Spleen (tissue), 11 donors: Measurements from ENCODE around the gene DTNA. TPM values are rescaled to one million over a fixed set of nuclear protein-coding genes. Genes with fewer than 3 reads are reported as not detected.

Experiments
- DNase-seq: peaks from one replicate; pipeline ENCODE4 v3.0.0-alpha.2; 2020
- H3K27ac ChIP-seq, 8 donors: fragments of 200-600 bp; sonication (generic) in 7 of 8; 1 replicate in 4 of 8; 2 replicates in 4 of 8; pipeline versions ENCODE4 v1.5.0 to v1.8.0; 2016 to 2021; ENCODE audit warnings: inconsistent platforms in 4 of 8, mild to moderate bottlenecking in 4 of 8, moderate library complexity in 1 of 8
- H3K27me3 ChIP-seq, 7 donors: fragments of 200-600 bp; sonication (generic) in 6 of 7; replicated peaks in 1 of 7; 1 replicate in 4 of 7; 2 replicates in 3 of 7; pipeline versions ENCODE4 v1.5.0 to v1.8.0; 2016 to 2021; ENCODE audit warnings: inconsistent platforms in 3 of 7, mild to moderate bottlenecking in 1 of 7
- H3K36me3 ChIP-seq, 6 donors: fragments of 200-600 bp; sonication (generic) in 5 of 6; 1 replicate in 4 of 6; 2 replicates in 2 of 6; pipeline versions ENCODE4 v1.5.0 to v1.8.0; 2016 to 2021; ENCODE audit warnings: inconsistent platforms in 2 of 6
- H3K4me1 ChIP-seq, 6 donors: fragments of 200-600 bp; sonication (generic) in 5 of 6; 1 replicate in 3 of 6; 2 replicates in 3 of 6; pipeline versions ENCODE4 v1.5.0 to v1.8.0; 2016 to 2021; ENCODE audit warnings: inconsistent platforms in 3 of 6
- H3K4me3 ChIP-seq, 8 donors: fragments of 200-600 bp; sonication (generic) in 7 of 8; 1 replicate in 4 of 8; 2 replicates in 4 of 8; pipeline versions ENCODE4 v1.5.0 to v1.8.0; 2016 to 2021; ENCODE audit warnings: inconsistent platforms in 4 of 8, mild to moderate bottlenecking in 4 of 8, moderate library complexity in 2 of 8
- H3K9me3 ChIP-seq, 8 donors: fragments of 200-600 bp; sonication (generic) in 7 of 8; 1 replicate in 4 of 8; 2 replicates in 4 of 8; pipeline versions ENCODE4 v1.5.0 to v1.8.0; 2016 to 2021; ENCODE audit warnings: inconsistent platforms in 4 of 8
- POLR2A ChIP-seq, 3 donors: fragments of 450-650 bp; IDR thresholded peaks; one replicate each; pipeline ENCODE4 v1.5.1; 2017; ENCODE audit warnings: antibody characterized with exemption in 3 of 3, mild to moderate bottlenecking in 1 of 3
- POLR2AphosphoS5 ChIP-seq, 3 donors: sonication (generic); formaldehyde crosslinking; IDR thresholded peaks; one replicate each; pipeline ENCODE4 v1.5.1; 2017; ENCODE audit warnings: antibody characterized with exemption in 3 of 3
- WGBS, 5 donors: extraction: QIAGEN DNeasy Blood & Tissue Kit in 3 of 5; methylation state at CpG; one replicate each; pipeline versions ENCODE4 v1.1.5 to v1.1.7; 2013 to 2018; 5-methylcytosine and 5-hydroxymethylcytosine counted together
- intact Hi-C: fragments of 100-400 bp; cut with DNase I; formaldehyde crosslinking; loops from one replicate; pipeline ENCODE4 v1.15.0; 2023; ENCODE audit warnings: low total_unique reads
- polyA plus RNA-seq, 3 donors: library from polyadenylated mRNA; stranded (reverse); fragments of 200-250 nt; gene quantifications; one replicate each; pipeline ENCODE4 v1.2.1, GENCODE V29; 2013
- total RNA-seq, 7 donors: library from RNA; depleted of rRNA in 3 of 7; stranded (reverse); fragments of >200 nt in 3 of 7; fragmentation: NEBNext Ultra II Directional in 4 of 7; extraction: Animal tissue kit (Norgen Biotek cat#: 25700) in 4 of 7; gene quantifications; one replicate each; pipeline versions ENCODE4 v1.1.0 to v1.2.1, GENCODE V29; 2016 to 2021
- TF ChIP-seq, protein P1 (sequence below), 11 experiments: fragments of 200-600 bp in 7 of 11; fragments of 450-650 bp in 4 of 11; sonication (generic) in 4 of 11; IDR thresholded peaks in 8 of 11; conservative IDR thresholded peaks in 3 of 11; 1 replicate in 7 of 11; 2 replicates in 4 of 11; pipeline versions ENCODE4 v1.4.0 to v1.8.0; 2016 to 2021; ENCODE audit warnings: antibody characterized with exemption in 11 of 11, inconsistent platforms in 4 of 11, mild to moderate bottlenecking in 1 of 11
- donor health status: healthy with polysubstance abuse.
- donor health status: DM: no; HTN: no; CAD: no; lungs with moderate emphysema.
- donor health status: DM: no; HTN: no; CAD: no.
- donor health status: Bipolar disorder and iron deficiency.
- donor health status: healthy.
- donor health status: DM: no; HTN: no; CAD: no.
- donor health status: DM: yes; HTN: yes; CAD: no.

DTNA gene
- total and polyA plus RNA-seq, 10 donors, result 3.0 to 29.2 (median 14.2) TPM

DNA sequence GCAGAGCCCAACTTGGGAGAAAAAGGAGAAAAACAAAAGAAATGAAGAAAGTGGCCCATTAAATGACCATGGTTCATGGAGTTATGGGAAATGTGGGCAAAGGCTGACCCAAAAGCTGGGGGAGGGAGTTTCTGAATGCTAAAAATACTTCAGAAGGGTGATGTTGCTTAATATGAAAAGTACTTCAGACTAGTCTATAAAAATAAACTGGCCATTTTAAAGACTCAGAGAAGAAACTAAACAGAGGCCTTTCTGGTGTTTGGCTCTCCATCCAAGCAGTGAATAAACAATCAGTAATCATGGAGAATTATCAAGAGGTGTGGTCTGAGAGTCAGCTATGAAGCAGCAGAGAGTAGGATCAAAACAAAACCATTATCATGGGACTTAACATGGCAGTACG, 170.3 kb downstream of the DTNA start:
- Histone ChIP-seq H3K36me3 (peaks cover 0 to 34% (median 0%) of the 10 kb centered on the region in 6 donors), H3K27me3 (no peaks in the 10 kb centered on the region), H3K27ac (no peak overlapping the region), H3K9me3 (no peaks in the 10 kb centered on the region), H3K4me1 (no peaks in the 10 kb centered on the region), H3K4me3 (no peak overlapping the region)
- WGBS, 5 donors, result 79 to 97% (median 88%) methylated on average over 1 of the region's 1 CpG
- intact Hi-C loops, result no loop called here
- no peak for DNase-seq
- TF ChIP-seq POLR2AphosphoS5 (IDR thresholded peaks at IDR 0.05), result no peak
- TF ChIP-seq, protein P1, sequence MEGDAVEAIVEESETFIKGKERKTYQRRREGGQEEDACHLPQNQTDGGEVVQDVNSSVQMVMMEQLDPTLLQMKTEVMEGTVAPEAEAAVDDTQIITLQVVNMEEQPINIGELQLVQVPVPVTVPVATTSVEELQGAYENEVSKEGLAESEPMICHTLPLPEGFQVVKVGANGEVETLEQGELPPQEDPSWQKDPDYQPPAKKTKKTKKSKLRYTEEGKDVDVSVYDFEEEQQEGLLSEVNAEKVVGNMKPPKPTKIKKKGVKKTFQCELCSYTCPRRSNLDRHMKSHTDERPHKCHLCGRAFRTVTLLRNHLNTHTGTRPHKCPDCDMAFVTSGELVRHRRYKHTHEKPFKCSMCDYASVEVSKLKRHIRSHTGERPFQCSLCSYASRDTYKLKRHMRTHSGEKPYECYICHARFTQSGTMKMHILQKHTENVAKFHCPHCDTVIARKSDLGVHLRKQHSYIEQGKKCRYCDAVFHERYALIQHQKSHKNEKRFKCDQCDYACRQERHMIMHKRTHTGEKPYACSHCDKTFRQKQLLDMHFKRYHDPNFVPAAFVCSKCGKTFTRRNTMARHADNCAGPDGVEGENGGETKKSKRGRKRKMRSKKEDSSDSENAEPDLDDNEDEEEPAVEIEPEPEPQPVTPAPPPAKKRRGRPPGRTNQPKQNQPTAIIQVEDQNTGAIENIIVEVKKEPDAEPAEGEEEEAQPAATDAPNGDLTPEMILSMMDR (IDR thresholded peaks at IDR 0.05 in 8 of 11, conservative IDR thresholded peaks at IDR 0.05 in 3 of 11), result no peak
- no peak for TF ChIP-seq POLR2A (IDR thresholded peaks at IDR 0.05)

DNA sequence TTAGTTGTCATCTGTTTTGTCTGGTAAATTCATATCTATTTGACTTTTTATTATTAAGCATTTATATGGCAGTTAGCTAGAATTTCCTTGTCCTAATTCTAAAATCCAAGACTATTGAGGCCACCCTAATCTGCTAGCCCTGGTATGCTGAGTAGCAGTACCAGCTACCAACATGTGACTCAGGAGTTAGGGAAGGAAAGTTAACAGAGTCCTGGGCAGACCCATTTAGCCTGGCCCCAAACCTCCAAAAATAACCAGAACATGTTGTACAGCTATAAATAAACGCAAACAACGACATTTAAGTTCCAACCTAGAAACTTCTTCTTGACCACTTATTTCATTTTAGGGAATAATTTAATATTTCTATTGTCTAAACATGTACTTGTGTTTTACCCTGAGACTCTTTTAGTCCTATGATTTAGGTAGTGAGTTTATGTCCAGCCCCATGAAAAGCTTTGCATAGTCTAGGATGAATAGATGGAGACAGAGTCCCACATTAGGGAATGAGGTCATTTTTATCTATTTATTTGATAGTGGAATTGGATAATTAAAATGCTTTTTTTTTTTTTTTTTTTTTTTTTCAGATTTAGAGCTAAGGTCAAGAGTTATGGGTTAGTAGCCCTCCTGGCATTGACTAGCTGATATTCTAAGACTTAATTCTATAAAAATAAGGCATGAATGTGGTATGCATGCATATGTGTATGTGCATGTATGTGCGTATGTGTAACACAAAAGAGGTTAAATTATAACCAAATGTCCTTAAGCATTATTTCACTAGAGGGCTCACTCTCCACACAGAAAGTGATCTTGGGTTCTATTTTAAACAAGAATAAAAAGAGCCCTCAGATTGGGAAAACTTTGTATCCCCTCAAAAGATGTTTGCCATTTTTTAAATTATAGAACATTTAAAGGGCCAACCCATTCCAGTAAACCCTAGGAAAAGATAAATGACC, 171.1 kb downstream of the DTNA start:
- intact Hi-C loops, result no loop called here
- H3K27ac ChIP-seq, result no peak overlapping the region
- peaks cover 0 to 36% (median 0%) of the 10 kb centered on the region in 6 donors for H3K36me3 ChIP-seq
- 85 to 94% (median 87%) methylated on average over 3 of the region's 3 CpGs for whole genome bisulfite sequencing, 5 donors
- no peak for DNase-seq
- no peaks in the 10 kb centered on the region for H3K4me1 ChIP-seq
- no peak overlapping the region for H3K4me3 ChIP-seq
- H3K27me3 ChIP-seq, result no peaks in the 10 kb centered on the region
- H3K9me3 ChIP-seq, result no peaks in the 10 kb centered on the region
- TF ChIP-seq POLR2AphosphoS5 (IDR thresholded peaks at IDR 0.05) (no peak), POLR2A (IDR thresholded peaks at IDR 0.05) (no peak)
- TF ChIP-seq, protein P1 (IDR thresholded peaks at IDR 0.05 in 8 of 11, conservative IDR thresholded peaks at IDR 0.05 in 3 of 11), result no peak

DNA sequence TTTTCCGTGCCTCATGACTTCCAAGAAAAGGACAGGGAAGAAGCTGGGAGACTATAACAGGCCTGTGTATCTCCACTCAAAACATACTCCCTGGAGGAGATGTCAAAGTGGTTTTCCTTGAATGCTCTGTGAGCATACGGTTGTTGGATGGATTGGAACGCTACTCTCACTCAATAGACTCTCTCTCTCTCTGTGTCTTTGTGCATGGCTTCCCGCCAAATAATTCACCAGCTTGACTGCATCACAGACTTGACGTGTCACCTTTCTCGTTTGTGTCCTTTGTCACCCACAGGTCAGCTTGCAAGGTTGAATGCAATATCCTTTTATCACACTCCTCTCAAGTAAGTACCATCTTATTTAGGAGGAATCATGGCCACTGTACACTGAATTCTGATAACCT, 174.3 kb downstream of the DTNA start:
- no peak overlapping the region for H3K4me3 ChIP-seq
- H3K9me3 ChIP-seq, result no peaks in the 10 kb centered on the region
- H3K4me1 ChIP-seq, result no peaks in the 10 kb centered on the region
- 81 to 90% (median 87%) methylated on average over 6 of the region's 6 CpGs for WGBS, 5 donors
- intact Hi-C loops, result no loop called here
- TF ChIP-seq, protein P1 (IDR thresholded peaks at IDR 0.05 in 8 of 11, conservative IDR thresholded peaks at IDR 0.05 in 3 of 11), result no peak
- no peak for TF ChIP-seq POLR2A (IDR thresholded peaks at IDR 0.05)
- no peak for TF ChIP-seq POLR2AphosphoS5 (IDR thresholded peaks at IDR 0.05)
- H3K36me3 ChIP-seq, result peaks cover 0 to 36% (median 0%) of the 10 kb centered on the region in 6 donors
- no peaks in the 10 kb centered on the region for H3K27me3 ChIP-seq
- no peak for DNase-seq
- H3K27ac ChIP-seq, result no peak overlapping the region

DNA sequence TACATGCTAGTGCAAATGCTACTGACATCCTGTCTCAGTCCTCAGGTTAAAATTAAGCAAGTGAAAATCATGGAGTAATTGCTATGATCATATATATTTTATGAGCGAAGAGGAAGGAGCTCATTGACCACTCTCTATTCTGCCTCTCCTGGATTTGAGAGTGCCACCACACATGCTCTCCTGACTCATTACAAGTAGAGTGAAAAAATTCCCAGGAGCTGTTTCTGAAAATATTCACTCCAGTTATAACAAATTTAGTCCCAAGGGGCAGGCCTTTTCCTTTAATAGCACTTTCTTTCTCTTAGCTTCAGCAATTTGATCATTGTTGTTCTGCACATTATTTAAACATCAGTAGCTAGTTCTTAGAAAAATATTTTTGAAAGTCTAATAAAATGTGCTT, 176.1 kb downstream of the DTNA start:
- DNase-seq, result no peak
- H3K9me3 ChIP-seq, result no peaks in the 10 kb centered on the region
- no peaks in the 10 kb centered on the region for H3K27me3 ChIP-seq
- 86 to 98% (median 91%) methylated on average over 1 of the region's 1 CpG for WGBS, 5 donors
- H3K27ac ChIP-seq, result no peak overlapping the region
- intact Hi-C loops, result no loop called here
- H3K4me3 ChIP-seq, result no peak overlapping the region
- H3K36me3 ChIP-seq, result peaks cover 0 to 36% (median 0%) of the 10 kb centered on the region in 6 donors
- no peaks in the 10 kb centered on the region for H3K4me1 ChIP-seq
- TF ChIP-seq POLR2AphosphoS5 (IDR thresholded peaks at IDR 0.05) (no peak), POLR2A (IDR thresholded peaks at IDR 0.05) (no peak)
- TF ChIP-seq, protein P1 (IDR thresholded peaks at IDR 0.05 in 8 of 11, conservative IDR thresholded peaks at IDR 0.05 in 3 of 11), result no peak
